B cell (primary cell): ENCODE measurements around the gene TENT5C. TPM values are rescaled to one million over a fixed set of nuclear protein-coding genes. Genes with fewer than 3 reads are reported as not detected.

Source experiments
- polyA plus RNA-seq: library from polyadenylated mRNA; depleted of rRNA; stranded (reverse); fragments of >200 nt; gene quantifications from 2 replicates; pipeline ENCODE4 v1.2.3, GENCODE V29; 2012
- total RNA-seq, 2 donors: library from RNA; stranded (reverse); fragments of 120-200 nt in 1 of 2; gene quantifications; 1 replicate in 1 of 2; 2 replicates in 1 of 2; pipeline versions ENCODE4 v1.2.3 to v1.2.4, GENCODE V29; 2013 to 2022

Gene TENT5C
- total and polyA plus RNA-seq, 2 donors (not counting 1 experiment from before 2014, with no cell fraction given) = 65.4 to 112 TPM

Other genes with a start within 250 kb of the TENT5C start
- 54.0 and 55.6 TPM in 2 replicates for gene MAN1A2, start 238.6 kb upstream of the TENT5C start, total RNA-seq
- 4.6 and 7.0 TPM in 2 replicates for gene MAN1A2, start 238.6 kb upstream of the TENT5C start, polyA plus RNA-seq